ENCODE results near the gene PLPP2. TPM values are rescaled to one million over a fixed set of nuclear protein-coding genes. Genes with fewer than 3 reads are reported as not detected.

PLPP2 gene
- total RNA-seq, 2 donors from 2014 or later, result 40.1 to 76.6 TPM

DNA sequence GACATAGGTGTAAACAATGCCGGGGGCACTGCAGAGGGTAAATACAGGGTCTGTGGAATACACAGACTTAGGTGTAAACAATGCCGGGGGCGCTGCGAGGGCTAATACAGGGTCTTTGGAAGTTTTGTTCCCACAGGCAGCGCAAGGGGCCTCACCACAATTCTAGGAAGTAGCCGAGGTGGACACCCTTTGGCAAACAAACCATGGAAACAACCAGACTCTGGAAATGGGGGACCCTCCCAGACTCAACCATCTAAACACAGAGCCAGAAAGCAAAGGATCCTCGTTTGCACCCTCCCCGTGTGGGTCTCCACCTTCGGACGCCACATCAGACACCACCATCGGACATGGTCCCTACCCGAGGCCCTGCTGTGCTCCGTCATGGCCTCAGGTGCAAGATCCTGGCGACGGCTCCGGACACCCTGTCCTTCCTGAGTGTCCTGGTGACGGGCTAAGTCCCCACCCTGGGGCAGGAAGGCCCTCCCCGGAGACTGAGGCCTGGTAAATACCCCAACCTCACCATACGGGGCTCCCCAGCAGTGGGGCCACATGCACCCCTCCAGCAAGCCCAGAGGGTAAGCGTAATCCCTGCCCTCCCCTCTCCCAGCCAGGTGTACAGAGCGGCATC lies 16.7 kb upstream of the PLPP2 start:
- no peaks in the 10 kb centered on the region for H3K27me3 ChIP-seq (replicated peaks; ENCODE audit: insufficient read depth)
- H3K9me3 ChIP-seq, result no peaks in the 10 kb centered on the region
- H3K4me3 ChIP-seq, result no peak overlapping the region
- peaks cover 12 to 42% of the 10 kb centered on the region in 2 donors for H3K36me3 ChIP-seq
- H3K4me1 ChIP-seq (replicated peaks), result no peaks in the 10 kb centered on the region
- DNase-seq (ENCODE audit: low spot score), result no peak
- H3K27ac ChIP-seq, result no peak overlapping the region
- TF ChIP-seq POLR2AphosphoS5 (IDR thresholded peaks at IDR 0.05), result no peak
- TF ChIP-seq POLR2A (IDR thresholded peaks at IDR 0.05), result no peak
- no peak for TF ChIP-seq CTCF (IDR thresholded peaks at IDR 0.05)
- intact Hi-C loops (cut with DNase I), result no loop called here
- 76% methylated on average over 21 of the region's 21 CpGs for WGBS

GRCh38 chr19:307111-307531 lies 15.9 kb upstream of the PLPP2 start:
- no peak for DNase-seq (ENCODE audit: low spot score)

GRCh38 chr19:306151-306900 lies 15.1 kb upstream of the PLPP2 start:
- Histone ChIP-seq H3K4me1 (replicated peaks) (no peaks in the 10 kb centered on the region), H3K36me3 (peaks cover 12 to 33% of the 10 kb centered on the region in 2 donors), H3K9me3 (no peaks in the 10 kb centered on the region), H3K27me3 (replicated peaks; ENCODE audit: insufficient read depth) (no peaks in the 10 kb centered on the region), H3K4me3 (no peak overlapping the region), H3K27ac (no peak overlapping the region)
- DNase-seq (ENCODE audit: low spot score), result no peak
- intact Hi-C loops (cut with DNase I), result no loop called here
- TF ChIP-seq POLR2AphosphoS5 (IDR thresholded peaks at IDR 0.05), result no peak
- TF ChIP-seq CTCF (IDR thresholded peaks at IDR 0.05), result no peak
- no peak for TF ChIP-seq POLR2A (IDR thresholded peaks at IDR 0.05)
- WGBS, result 92% methylated on average over 49 of the region's 50 CpGs

More at GRCh38 chr19:307111-307531, 15.9 kb upstream of the PLPP2 start:
- Histone ChIP-seq H3K36me3 (peaks cover 12 to 41% of the 10 kb centered on the region in 2 donors), H3K4me3 (no peak overlapping the region), H3K27me3 (replicated peaks; ENCODE audit: insufficient read depth) (no peaks in the 10 kb centered on the region), H3K4me1 (replicated peaks) (no peaks in the 10 kb centered on the region), H3K9me3 (no peaks in the 10 kb centered on the region), H3K27ac (no peak overlapping the region)
- intact Hi-C loops (cut with DNase I), result no loop called here
- 94% methylated on average over 26 of the region's 26 CpGs for WGBS
- TF ChIP-seq POLR2A (IDR thresholded peaks at IDR 0.05), result no peak
- no peak for TF ChIP-seq POLR2AphosphoS5 (IDR thresholded peaks at IDR 0.05)
- no peak for TF ChIP-seq CTCF (IDR thresholded peaks at IDR 0.05)

GRCh38 chr19:305240-306150 lies 14.3 kb upstream of the PLPP2 start:
- TF ChIP-seq POLR2A (IDR thresholded peaks at IDR 0.05), result no peak
- no peak for TF ChIP-seq POLR2AphosphoS5 (IDR thresholded peaks at IDR 0.05)
- no peak for TF ChIP-seq CTCF (IDR thresholded peaks at IDR 0.05)

More at GRCh38 chr19:305240-306150, 14.3 kb upstream of the PLPP2 start:
- no peak overlapping the region for H3K27ac ChIP-seq
- peaks cover 12 to 30% of the 10 kb centered on the region in 2 donors for H3K36me3 ChIP-seq
- H3K27me3 ChIP-seq (replicated peaks; ENCODE audit: insufficient read depth), result no peaks in the 10 kb centered on the region
- no peak for DNase-seq (ENCODE audit: low spot score)
- H3K9me3 ChIP-seq, result no peaks in the 10 kb centered on the region
- no peak overlapping the region for H3K4me3 ChIP-seq
- WGBS, result 90% methylated on average over 43 of the region's 43 CpGs
- intact Hi-C loops (cut with DNase I), result no loop called here
- H3K4me1 ChIP-seq (replicated peaks), result no peaks in the 10 kb centered on the region

Data from prostate gland (tissue), 2 donors.